GM23338 (cell line): ENCODE data around the gene DOCK10. TPM values are rescaled to one million over a fixed set of nuclear protein-coding genes. Genes with fewer than 3 reads are reported as not detected.

Source experiments
- ATAC-seq: fragments of 200-7000 bp; cut with Tn5 transposase; 3 replicates; pipeline ENCODE4 v1.9.1; 2020
- DNase-seq: peaks from one replicate; pipeline ENCODE4 v3.0.0-alpha.2; 2015; ENCODE audit warnings: low spot score
- H2AFZ ChIP-seq: fragments of 200-600 bp; sonication (generic); 2 replicates; pipeline ENCODE4 v1.8.0; 2016; ENCODE audit warnings: antibody characterized with exemption, mild to moderate bottlenecking, moderate library complexity
- H3F3A ChIP-seq: fragments of 200-600 bp; sonication (generic); replicated peaks from 2 replicates; pipeline ENCODE4 v1.8.0; 2017; ENCODE audit warnings: antibody characterized with exemption, mixed run types, low read depth
- H3K27ac ChIP-seq: fragments of 200-600 bp; sonication (generic); 2 replicates; pipeline ENCODE4 v1.6.1; 2016; ENCODE audit warnings: low read depth
- H3K27me3 ChIP-seq: fragments of 200-600 bp; sonication (generic); 2 replicates; pipeline ENCODE4 v1.8.0; 2016; ENCODE audit warnings: mild to moderate bottlenecking, mixed run types, moderate library complexity; ENCODE audit not compliant: insufficient read depth
- H3K36me3 ChIP-seq: fragments of 200-600 bp; sonication (generic); 2 replicates; pipeline ENCODE4 v1.8.0; 2016; ENCODE audit warnings: mild to moderate bottlenecking; ENCODE audit not compliant: insufficient read depth
- H3K4me1 ChIP-seq: fragments of 200-600 bp; sonication (generic); 2 replicates; pipeline ENCODE4 v1.8.0; 2016; ENCODE audit warnings: mild to moderate bottlenecking, moderate library complexity; ENCODE audit not compliant: insufficient read depth
- H3K4me2 ChIP-seq: fragments of 200-600 bp; sonication (generic); 2 replicates; pipeline ENCODE4 v1.7.1; 2017; ENCODE audit warnings: mixed run types
- H3K4me3 ChIP-seq: fragments of 200-600 bp; sonication (generic); 2 replicates; pipeline ENCODE4 v1.6.1; 2016; ENCODE audit warnings: mixed run types
- H3K79me2 ChIP-seq: fragments of 200-600 bp; sonication (generic); replicated peaks from 2 replicates; pipeline ENCODE4 v1.8.0; 2017; ENCODE audit warnings: mild to moderate bottlenecking; ENCODE audit not compliant: insufficient read depth
- H3K9me2 ChIP-seq: fragments of 200-600 bp; sonication (generic); 2 replicates; pipeline ENCODE4 v1.8.0; 2017; ENCODE audit not compliant: insufficient read depth
- H4K20me1 ChIP-seq: fragments of 200-600 bp; sonication (generic); replicated peaks from 2 replicates; pipeline ENCODE4 v1.8.0; 2017; ENCODE audit warnings: mild to moderate bottlenecking; ENCODE audit not compliant: insufficient read depth
- H3K27ac Mint-ChIP-seq: 2 replicates; pipeline ENCODE4 v1.8.0; 2020; ENCODE audit warnings: inconsistent platforms, mild to moderate bottlenecking, moderate library complexity, mixed read lengths
- H3K27me3 Mint-ChIP-seq: 3 replicates; pipeline ENCODE4 v1.8.0; 2022; ENCODE audit warnings: low read depth, mild to moderate bottlenecking, moderate library complexity, mixed read lengths, inconsistent platforms; ENCODE audit not compliant: insufficient read depth, poor library complexity
- H3K36me3 Mint-ChIP-seq: 3 replicates; pipeline ENCODE4 v1.8.0; 2021; ENCODE audit warnings: low read depth, mild to moderate bottlenecking, inconsistent platforms, moderate library complexity, mixed read lengths
- H3K4me1 Mint-ChIP-seq: 3 replicates; pipeline ENCODE4 v1.8.0; 2020; ENCODE audit warnings: mild to moderate bottlenecking, inconsistent platforms, mixed read lengths
- H3K4me3 Mint-ChIP-seq: 3 replicates; pipeline ENCODE4 v1.8.0; 2021; ENCODE audit warnings: moderate library complexity, mild to moderate bottlenecking, inconsistent platforms, mixed read lengths
- H3K9me3 Mint-ChIP-seq: 3 replicates; pipeline ENCODE4 v1.8.0; 2020; ENCODE audit warnings: moderate library complexity, mild to moderate bottlenecking, inconsistent platforms, mixed read lengths
- CTCF ChIP-seq, 2 experiments: fragments of 200-600 bp in 1 of 2; sonication (generic) in 1 of 2; conservative IDR thresholded peaks; 2 replicates each; pipeline versions ENCODE4 v1.5.1 to v1.6.1; 2016 to 2017; ENCODE audit warnings: antibody characterized with exemption in 2 of 2, low read depth in 2 of 2, mild to moderate bottlenecking in 2 of 2, moderate library complexity in 1 of 2
- ETS1 ChIP-seq: IDR thresholded peaks from 2 replicates; pipeline ENCODE4 v1.6.1; 2016; ENCODE audit warnings: antibody characterized with exemption
- EZH2 ChIP-seq: fragments of 200-600 bp; sonication (generic); IDR thresholded peaks from one replicate; pipeline ENCODE4 v1.8.0; 2017; ENCODE audit warnings: antibody characterized with exemption, mild to moderate bottlenecking, low read depth; ENCODE audit not compliant: unreplicated experiment
- EZH2phosphoT487 ChIP-seq: fragments of 200-600 bp; sonication (generic); IDR thresholded peaks from one replicate; pipeline ENCODE4 v1.8.1; 2018; ENCODE audit warnings: antibody characterized with exemption; ENCODE audit not compliant: unreplicated experiment
- JUNB ChIP-seq: IDR thresholded peaks from one replicate; pipeline ENCODE4 v1.6.1; 2016; ENCODE audit warnings: antibody characterized with exemption; ENCODE audit not compliant: unreplicated experiment
- POLR2AphosphoS5 ChIP-seq: IDR thresholded peaks from 2 replicates; pipeline ENCODE4 v1.6.1; 2016; ENCODE audit warnings: antibody characterized with exemption, low read depth
- REST ChIP-seq: IDR thresholded peaks from one replicate; pipeline ENCODE4 v1.6.1; 2018; ENCODE audit warnings: antibody characterized with exemption; ENCODE audit not compliant: unreplicated experiment
- STAT1 ChIP-seq: IDR thresholded peaks from one replicate; pipeline ENCODE4 v1.6.1; 2016; ENCODE audit warnings: antibody characterized with exemption; ENCODE audit not compliant: unreplicated experiment
- ZNF114 ChIP-seq: fragments of 250-450 bp; sonication (Bioruptor Pico); IDR thresholded peaks from 2 replicates; pipeline ENCODE4 v1.5.0; 2020; ENCODE audit warnings: mild to moderate bottlenecking, moderate library complexity
- ZNF462 ChIP-seq: fragments of 250-450 bp; sonication (Bioruptor Pico); IDR thresholded peaks from 2 replicates; pipeline ENCODE4 v1.5.0; 2020; ENCODE audit warnings: mild to moderate bottlenecking, moderate library complexity
- polyA plus RNA-seq: library from polyadenylated mRNA; unstranded; fragments of >200 nt; fragmentation: Nextera tagmentation; extraction: Ambion mirVana; gene quantifications from 2 replicates; pipeline ENCODE4 v1.2.1, GENCODE V29; 2016
- total RNA-seq: library from RNA; depleted of rRNA; stranded (reverse); fragments of >200 nt; shearing (Covaris generic); gene quantifications from 2 replicates; pipeline ENCODE4 v1.2.3, GENCODE V29; 2014

The DOCK10 gene
- total and polyA plus RNA-seq, 2 experiments from 2014 or later: 1.0 to 1.7 TPM

GRCh38 chr2:224832207-224832606, 210.1 kb downstream of the DOCK10 start:
- no peaks in the 10 kb centered on the region for H3K36me3 ChIP-seq
- H4K20me1 ChIP-seq: no peaks in the 10 kb centered on the region
- Mint-ChIP-seq H3K9me3 (no peaks in the 10 kb centered on the region), H3K27ac (no peak overlapping the region), H3K4me1 (no peaks in the 10 kb centered on the region), H3K36me3 (no peaks in the 10 kb centered on the region), H3K4me3 (no peak overlapping the region), H3K27me3 (peaks cover 1% of the 10 kb centered on the region)
- DNase-seq: no peak
- no peaks in the 10 kb centered on the region for H3K79me2 ChIP-seq
- 0 out of 2 replicates have a peak, but pooled peaks cover 9% of the 10 kb centered on the region for H3K9me2 ChIP-seq
- H3K27me3 ChIP-seq: no peaks in the 10 kb centered on the region
- TF ChIP-seq STAT1 (no peak), EZH2 (no peak), JUNB (no peak), REST (no peak), CTCF (conservative IDR thresholded peaks at IDR 0.05; ENCODE audit: low read depth in 2 of 2) (no peak), ZNF462 (CRISPR knock-in tag) (no peak), EZH2phosphoT487 (no peak), ETS1 (no peak), ZNF114 (CRISPR knock-in tag) (no peak), POLR2AphosphoS5 (no peak)
- H2AFZ ChIP-seq: no peak overlapping the region
- H3K4me1 ChIP-seq: no peaks in the 10 kb centered on the region
- no peak overlapping the region for H3K27ac ChIP-seq
- H3F3A ChIP-seq: no peaks in the 10 kb centered on the region
- ATAC-seq: no peak
- H3K4me3 ChIP-seq: no peak overlapping the region
- H3K4me2 ChIP-seq: no peak overlapping the region
